HCT116 (cell line): ENCODE results near the gene SPTBN1. TPM values are rescaled to one million over a fixed set of nuclear protein-coding genes. Genes with fewer than 3 reads are reported as not detected.

Experiments
- ATAC-seq: fragments of 200-7000 bp; cut with Tn5 transposase; 2 replicates; pipeline ENCODE4 v1.9.1; 2020; ENCODE audit warnings: mild to moderate bottlenecking, moderate library complexity
- BruUV-seq: library from RNA; stranded (reverse); fragments of 400-500 nt; replicated peaks from 2 replicates; lab custom pipeline; 2021; lab: Mats Ljungman, UMichigan
- CTCF ChIA-PET: fragments of 300-600 bp; sonication (Branson Sonifier 250); formaldehyde crosslinking; loops from one replicate; lab custom pipeline; 2021; ENCODE audit warnings: antibody characterized with exemption; lab: Charles Lee
- POLR2A ChIA-PET: fragments of 300-600, 350-600 bp; sonication (Branson Sonifier 250); formaldehyde crosslinking; loops from one replicate; lab custom pipeline; 2021; ENCODE audit warnings: antibody characterized with exemption; lab: Charles Lee
- RAD21 ChIA-PET, 2 experiments: fragments of 300-600 bp; sonication (Branson Sonifier 250); formaldehyde crosslinking; loops; one replicate each; lab custom pipeline; 2023; ENCODE audit warnings: low total read pairs in 2 of 2; ENCODE audit not compliant: uncharacterized antibody in 2 of 2, unreplicated experiment in 2 of 2, low non-redundant PET in 1 of 2; lab: Charles Lee
- DNase-seq: peaks from one replicate; pipeline ENCODE4 v3.0.0-alpha.2; 2010; ENCODE audit warnings: low read depth, low spot score
- H2AFZ ChIP-seq: fragments of 200-600 bp; shearing (Covaris generic), sonication (generic); 2 replicates; pipeline ENCODE4 v1.6.1; 2017; ENCODE audit warnings: low read depth, mixed run types, mixed read lengths, antibody characterized with exemption, low read length; ENCODE audit not compliant: poor library complexity, severe bottlenecking
- H3K27ac ChIP-seq: 2 replicates; pipeline ENCODE4 v1.5.1; 2012; ENCODE audit warnings: low read depth, low read length
- H3K27me3 ChIP-seq: fragments of 200-600 bp; sonication (generic); 2 replicates; pipeline ENCODE4 v1.6.1; 2016; ENCODE audit warnings: mixed run types, low read length, mixed read lengths; ENCODE audit not compliant: insufficient read depth
- H3K36me3 ChIP-seq, 2 experiments: fragments of 200-500 bp in 1 of 2; fragments of 200-600 bp in 1 of 2; sonication (Bioruptor generic) in 1 of 2; sonication (generic) in 1 of 2; 2 replicates each; pipeline versions ENCODE4 v1.5.1 to v1.6.1; 2014 to 2016; ENCODE audit warnings: low read length in 2 of 2, inconsistent platforms in 1 of 2, mixed read lengths in 1 of 2, mixed run types in 1 of 2; ENCODE audit not compliant: insufficient read depth in 2 of 2, control insufficient read depth in 1 of 2
- H3K4me1 ChIP-seq, 2 experiments: fragments of 200-600 bp in 1 of 2; sonication (generic) in 1 of 2; 2 replicates each; pipeline versions ENCODE4 v1.5.1 to v1.6.1; 2012 to 2017; ENCODE audit warnings: low read length in 2 of 2, inconsistent platforms in 1 of 2, mild to moderate bottlenecking in 1 of 2, mixed read lengths in 1 of 2, mixed run types in 1 of 2, moderate library complexity in 1 of 2; ENCODE audit not compliant: insufficient read depth in 2 of 2, control insufficient read depth in 1 of 2
- H3K4me2 ChIP-seq: fragments of 200-600 bp; sonication (generic); 2 replicates; pipeline ENCODE4 v1.6.1; 2017; ENCODE audit warnings: mixed run types, low read length, mixed read lengths
- H3K4me3 ChIP-seq, 2 experiments: fragments of 200-600 bp in 1 of 2; sonication (generic) in 1 of 2; replicated peaks in 1 of 2; 2 replicates each; pipeline ENCODE4 v1.5.1; 2011 to 2016; ENCODE audit warnings: low read length in 2 of 2, control low read depth in 1 of 2, low read depth in 1 of 2, mild to moderate bottlenecking in 1 of 2, mixed read lengths in 1 of 2, mixed run types in 1 of 2
- H3K79me2 ChIP-seq: fragments of 200-600 bp; sonication (generic); 2 replicates; pipeline ENCODE4 v1.6.1; 2017; ENCODE audit warnings: mild to moderate bottlenecking, mixed run types, low read length, moderate library complexity, mixed read lengths; ENCODE audit not compliant: insufficient read depth
- H3K9ac ChIP-seq: fragments of 200-600 bp; sonication (generic); 2 replicates; pipeline ENCODE4 v1.6.1; 2016; ENCODE audit warnings: low read length, mixed read lengths
- H3K9me2 ChIP-seq: fragments of 200-600 bp; sonication (generic), shearing (Covaris generic); 2 replicates; pipeline ENCODE4 v1.6.1; 2017; ENCODE audit warnings: mixed run types, mild to moderate bottlenecking, moderate library complexity; ENCODE audit not compliant: insufficient read depth
- H3K9me3 ChIP-seq, 2 experiments: fragments of 200-500 bp in 1 of 2; fragments of 200-600 bp in 1 of 2; sonication (Bioruptor generic) in 1 of 2; sonication (generic) in 1 of 2; 2 replicates each; pipeline ENCODE4 v1.6.1; 2014 to 2017; ENCODE audit warnings: low read length in 2 of 2, mixed read lengths in 2 of 2, inconsistent platforms in 1 of 2, low read depth in 1 of 2, mild to moderate bottlenecking in 1 of 2, mixed run types in 1 of 2, moderate library complexity in 1 of 2; ENCODE audit not compliant: control insufficient read depth in 1 of 2, insufficient read depth in 1 of 2
- H4K20me1 ChIP-seq: fragments of 200-600 bp; sonication (generic), shearing (Covaris generic); 2 replicates; pipeline ENCODE4 v1.6.1; 2017; ENCODE audit warnings: mixed run types, mild to moderate bottlenecking, moderate library complexity; ENCODE audit not compliant: insufficient read depth
- EGR1 ChIP-seq: IDR thresholded peaks from 2 replicates; pipeline ENCODE4 v1.6.1; 2012; ENCODE audit warnings: low read depth
- ELF1 ChIP-seq: IDR thresholded peaks from 2 replicates; pipeline ENCODE4 v1.6.1; 2012; ENCODE audit warnings: low read depth, borderline replicate concordance
- EZH2phosphoT487 ChIP-seq: fragments of 200-600 bp; IDR thresholded peaks from 2 replicates; pipeline ENCODE4 v1.6.1; 2018; ENCODE audit warnings: antibody characterized with exemption, borderline replicate concordance
- JUND ChIP-seq: IDR thresholded peaks from 2 replicates; pipeline ENCODE4 v1.6.1; 2012
- POLR2AphosphoS5 ChIP-seq: IDR thresholded peaks from 2 replicates; pipeline ENCODE4 v1.6.1; 2011; ENCODE audit warnings: mild to moderate bottlenecking, low read depth, low read length, moderate library complexity
- SIN3A ChIP-seq: IDR thresholded peaks from 2 replicates; pipeline ENCODE4 v1.6.1; 2012; ENCODE audit warnings: low read depth
- SRF ChIP-seq: IDR thresholded peaks from 2 replicates; pipeline ENCODE4 v1.6.1; 2012; ENCODE audit warnings: low read depth
- TCF7L2 ChIP-seq: IDR thresholded peaks from 2 replicates; pipeline ENCODE4 v1.7.0; 2011; ENCODE audit warnings: borderline replicate concordance, inconsistent platforms; ENCODE audit not compliant: insufficient read depth, insufficient read length; ENCODE audit errors: extremely low read depth
- ZNF274 ChIP-seq: fragments of 200-500 bp; sonication (Bioruptor generic); IDR thresholded peaks from 2 replicates; pipeline ENCODE4 v1.6.1; 2014; ENCODE audit warnings: mild to moderate bottlenecking, low read depth, low read length, inconsistent platforms
- intact Hi-C: fragments of 100-400 bp; cut with micrococcal nuclease; formaldehyde crosslinking; loops from 2 replicates; pipeline ENCODE4 v1.10.0; 2022
- total RNA-seq: library from RNA; stranded (reverse); gene quantifications from one replicate; pipeline ENCODE4 v1.2.1, GENCODE V29; 2021; ENCODE audit not compliant: unreplicated experiment
- TF ChIP-seq, protein P1 (sequence below): IDR thresholded peaks from 2 replicates; pipeline ENCODE4 v1.6.1; 2012; ENCODE audit warnings: low read depth

The SPTBN1 gene
- total RNA-seq, 1 experiment from 2014 or later = 84.4 TPM

DNA sequence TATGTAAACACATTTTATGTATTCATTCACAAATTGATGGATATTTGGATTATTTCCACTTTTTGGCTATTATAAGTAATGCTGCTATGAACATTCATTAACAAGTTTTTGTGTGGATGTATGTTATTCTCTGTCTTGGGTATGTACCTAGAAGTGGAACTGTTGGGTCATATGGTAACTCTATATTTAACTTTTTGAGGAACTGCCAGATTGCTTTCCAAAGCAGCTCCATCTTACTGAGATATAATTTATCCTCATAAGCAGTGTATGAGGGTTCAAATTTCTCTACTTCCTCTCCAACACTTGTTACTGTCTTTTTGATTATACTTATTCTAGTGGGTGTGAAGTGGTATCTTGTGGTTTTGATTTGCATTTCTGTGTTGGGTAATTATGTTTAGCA lies 260.2 kb downstream of the SPTBN1 start:
- CTCF ChIA-PET = no interaction called here

DNA sequence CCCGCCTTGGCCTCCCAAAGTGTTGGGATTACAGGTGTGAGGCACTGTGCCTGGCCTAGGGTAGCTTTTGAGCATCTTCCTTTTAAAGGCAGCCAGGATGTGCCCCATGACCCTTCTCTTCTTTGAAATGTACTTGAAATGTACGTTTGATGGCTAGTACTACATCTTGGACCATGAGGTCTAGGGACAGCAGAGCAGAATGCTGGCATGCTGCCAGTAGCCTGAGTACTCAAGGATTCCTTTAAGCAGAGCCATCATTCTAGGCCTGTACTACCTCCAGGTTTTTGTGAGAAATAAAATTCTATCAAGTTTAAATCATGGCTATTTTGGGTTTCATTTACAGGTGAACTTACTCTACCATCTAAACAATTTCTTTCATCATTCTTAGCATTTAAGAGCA lies 264.4 kb downstream of the SPTBN1 start:
- Histone ChIP-seq H3K4me2 (no peak overlapping the region), H2AFZ (no peak overlapping the region), H3K4me3 (no peak overlapping the region), H3K9me2 (no peaks in the 10 kb centered on the region), H3K36me3 (no peaks in the 10 kb centered on the region), H4K20me1 (no peaks in the 10 kb centered on the region), H3K79me2 (no peaks in the 10 kb centered on the region), H3K4me1 (peaks cover 3 to 11% of the 10 kb centered on the region in 2 experiments; a peak in 3 of 4 replicates), H3K9ac (no peak overlapping the region), H3K27me3 (no peaks in the 10 kb centered on the region), H3K9me3 (no peaks in the 10 kb centered on the region), H3K27ac (no peak overlapping the region)
- POLR2A ChIA-PET = no interaction called here
- intact Hi-C loops = loop anchor here (5.0 to 10.0 kb wide), 2 partner anchors 114 to 457 kb away; no protein-coding TSS in a partner anchor
- ATAC-seq = no peak
- RAD21 ChIA-PET = no interaction called here
- BruUV-seq = no TSS peak
- DNase-seq = no peak
- CTCF ChIA-PET = no interaction called here
- no peak for TF ChIP-seq SIN3A
- TF ChIP-seq TCF7L2 = no peak
- no peak for TF ChIP-seq ZNF274
- no peak for TF ChIP-seq EGR1
- TF ChIP-seq, protein P1, sequence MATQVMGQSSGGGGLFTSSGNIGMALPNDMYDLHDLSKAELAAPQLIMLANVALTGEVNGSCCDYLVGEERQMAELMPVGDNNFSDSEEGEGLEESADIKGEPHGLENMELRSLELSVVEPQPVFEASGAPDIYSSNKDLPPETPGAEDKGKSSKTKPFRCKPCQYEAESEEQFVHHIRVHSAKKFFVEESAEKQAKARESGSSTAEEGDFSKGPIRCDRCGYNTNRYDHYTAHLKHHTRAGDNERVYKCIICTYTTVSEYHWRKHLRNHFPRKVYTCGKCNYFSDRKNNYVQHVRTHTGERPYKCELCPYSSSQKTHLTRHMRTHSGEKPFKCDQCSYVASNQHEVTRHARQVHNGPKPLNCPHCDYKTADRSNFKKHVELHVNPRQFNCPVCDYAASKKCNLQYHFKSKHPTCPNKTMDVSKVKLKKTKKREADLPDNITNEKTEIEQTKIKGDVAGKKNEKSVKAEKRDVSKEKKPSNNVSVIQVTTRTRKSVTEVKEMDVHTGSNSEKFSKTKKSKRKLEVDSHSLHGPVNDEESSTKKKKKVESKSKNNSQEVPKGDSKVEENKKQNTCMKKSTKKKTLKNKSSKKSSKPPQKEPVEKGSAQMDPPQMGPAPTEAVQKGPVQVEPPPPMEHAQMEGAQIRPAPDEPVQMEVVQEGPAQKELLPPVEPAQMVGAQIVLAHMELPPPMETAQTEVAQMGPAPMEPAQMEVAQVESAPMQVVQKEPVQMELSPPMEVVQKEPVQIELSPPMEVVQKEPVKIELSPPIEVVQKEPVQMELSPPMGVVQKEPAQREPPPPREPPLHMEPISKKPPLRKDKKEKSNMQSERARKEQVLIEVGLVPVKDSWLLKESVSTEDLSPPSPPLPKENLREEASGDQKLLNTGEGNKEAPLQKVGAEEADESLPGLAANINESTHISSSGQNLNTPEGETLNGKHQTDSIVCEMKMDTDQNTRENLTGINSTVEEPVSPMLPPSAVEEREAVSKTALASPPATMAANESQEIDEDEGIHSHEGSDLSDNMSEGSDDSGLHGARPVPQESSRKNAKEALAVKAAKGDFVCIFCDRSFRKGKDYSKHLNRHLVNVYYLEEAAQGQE = no peak
- no peak for TF ChIP-seq POLR2AphosphoS5
- no peak for TF ChIP-seq ELF1

More for the DNA sequence above, 260.2 kb downstream of the SPTBN1 start:
- no peak for TF ChIP-seq POLR2AphosphoS5
- TF ChIP-seq JUND = no peak
- no peak for TF ChIP-seq EZH2phosphoT487
- no peak for TF ChIP-seq SRF
- Histone ChIP-seq H3K9me3 (no peaks in the 10 kb centered on the region), H3K4me2 (no peak overlapping the region), H3K79me2 (no peaks in the 10 kb centered on the region), H4K20me1 (no peaks in the 10 kb centered on the region), H3K27ac (no peak overlapping the region), H3K4me3 (no peak overlapping the region), H3K4me1 (no peaks in the 10 kb centered on the region), H3K27me3 (no peaks in the 10 kb centered on the region), H3K36me3 (no peaks in the 10 kb centered on the region), H2AFZ (no peak overlapping the region), H3K9ac (no peak overlapping the region), H3K9me2 (no peaks in the 10 kb centered on the region)
- intact Hi-C loops = no loop called here
- ChIA-PET RAD21 (no interaction called here), POLR2A (no interaction called here)
- DNase-seq = no peak
- BruUV-seq = no TSS peak
- ATAC-seq = no peak
